Cardiac muscle cell (in vitro differentiated cells and primary cell): Measurements from ENCODE around the gene KRT7. TPM values are rescaled to one million over a fixed set of nuclear protein-coding genes. Genes with fewer than 3 reads are reported as not detected.

ENCODE experiments used
- DNase-seq, 2 donors: peaks; one replicate each; pipeline versions ENCODE4 v3.0.0 to v3.0.0-alpha.2; 2010 to 2017; ENCODE audit warnings: low read depth in 1 of 2, low spot score in 1 of 2
- H3K27ac ChIP-seq: fragments of 200-600 bp; sonication (generic); 2 replicates; pipeline ENCODE4 v1.5.1; 2016
- H3K27me3 ChIP-seq: fragments of 200-600 bp; sonication (generic); 2 replicates; pipeline ENCODE4 v1.6.0; 2016; ENCODE audit warnings: control low read depth
- H3K36me3 ChIP-seq: fragments of 200-600 bp; sonication (generic); 2 replicates; pipeline ENCODE4 v1.5.1; 2016; ENCODE audit warnings: control low read depth
- H3K4me1 ChIP-seq: fragments of 200-600 bp; sonication (generic); 2 replicates; pipeline ENCODE4 v1.8.1; 2017; ENCODE audit warnings: low read depth, mild to moderate bottlenecking, mixed run types
- H3K4me3 ChIP-seq: fragments of 200-600 bp; sonication (generic); 2 replicates; pipeline ENCODE4 v1.5.1; 2016; ENCODE audit warnings: mild to moderate bottlenecking
- H3K9me3 ChIP-seq: fragments of 200-600 bp; sonication (generic); 2 replicates; pipeline ENCODE4 v1.5.1; 2017; ENCODE audit warnings: low read depth, mild to moderate bottlenecking, control low read depth
- CTCF ChIP-seq: IDR thresholded peaks from 2 replicates; pipeline ENCODE4 v1.5.1; 2012; ENCODE audit warnings: low read depth, mild to moderate bottlenecking, low read length
- polyA plus RNA-seq: library from polyadenylated mRNA; unstranded; fragments of >200 nt; fragmentation: Nextera tagmentation; extraction: Ambion mirVana; gene quantifications from 2 replicates; pipeline ENCODE4 v1.2.1, GENCODE V29; 2016
- total RNA-seq: library from RNA; depleted of rRNA; stranded (reverse); fragments of >200 nt; gene quantifications from 2 replicates; pipeline ENCODE4 v1.2.3, GENCODE V29; 2016

The KRT7 gene
- total and polyA plus RNA-seq, 2 experiments from 2014 or later = 0.36 to 0.50 TPM

- Histone ChIP-seq H3K27me3 (peaks cover 13% of the 10 kb centered on the region), H3K27ac (no peak overlapping the region), H3K4me1 (no peaks in the 10 kb centered on the region), H3K9me3 (no peaks in the 10 kb centered on the region), H3K36me3 (no peaks in the 10 kb centered on the region), H3K4me3 (no peak overlapping the region)
- no peak for TF ChIP-seq CTCF
- DNase-seq = no peak
These were observed 31.6 kb upstream of the KRT7 start for GRCh38 chr12:52201451-52201839.

- Histone ChIP-seq H3K27me3 (peaks cover 13% of the 10 kb centered on the region), H3K36me3 (no peaks in the 10 kb centered on the region), H3K27ac (no peak overlapping the region), H3K4me3 (no peak overlapping the region), H3K9me3 (no peaks in the 10 kb centered on the region), H3K4me1 (no peaks in the 10 kb centered on the region)
- peak in 1 of 2 donors; percentile 73 for DNase-seq
- TF ChIP-seq CTCF = no peak
These were observed 30.5 kb upstream of the KRT7 start for GRCh38 chr12:52202361-52203078.

GRCh38 chr12:52203079-52203921 is 29.7 kb upstream of the KRT7 start:
- Histone ChIP-seq H3K4me1 (no peaks in the 10 kb centered on the region), H3K27ac (no peak overlapping the region), H3K27me3 (peaks cover 20% of the 10 kb centered on the region), H3K4me3 (no peak overlapping the region), H3K9me3 (no peaks in the 10 kb centered on the region), H3K36me3 (no peaks in the 10 kb centered on the region)
- no peak for TF ChIP-seq CTCF
- DNase-seq = peak in 1 of 2 donors; percentile 75

- no peaks in the 10 kb centered on the region for H3K9me3 ChIP-seq
- no peak overlapping the region for H3K4me3 ChIP-seq
- no peaks in the 10 kb centered on the region for H3K36me3 ChIP-seq
- DNase-seq = no peak
- no peak for TF ChIP-seq CTCF
- no peak overlapping the region for H3K27ac ChIP-seq
- H3K27me3 ChIP-seq = peaks cover 27% of the 10 kb centered on the region
- H3K4me1 ChIP-seq = no peaks in the 10 kb centered on the region
These were observed 28.7 kb upstream of the KRT7 start for GRCh38 chr12:52204095-52204930.

GRCh38 chr12:52204931-52205505 is 28.0 kb upstream of the KRT7 start:
- H3K27ac ChIP-seq = no peak overlapping the region
- H3K36me3 ChIP-seq = no peaks in the 10 kb centered on the region
- H3K27me3 ChIP-seq = peaks cover 35% of the 10 kb centered on the region
- H3K9me3 ChIP-seq = no peaks in the 10 kb centered on the region
- no peaks in the 10 kb centered on the region for H3K4me1 ChIP-seq
- no peak for DNase-seq
- no peak for TF ChIP-seq CTCF
- H3K4me3 ChIP-seq = no peak overlapping the region
